Lung (tissue), 12 donors: ENCODE measurements around the gene MRRF. TPM values are rescaled to one million over a fixed set of nuclear protein-coding genes. Genes with fewer than 3 reads are reported as not detected.

Source experiments
- ATAC-seq: fragments of 200-7000 bp; cut with Tn5 transposase; one replicate; pipeline ENCODE4 v1.9.1; 2020; ENCODE audit warnings: moderate number of reproducible peaks; ENCODE audit not compliant: insufficient read depth, low FRiP score
- DNase-seq, 3 donors: peaks; one replicate each; pipeline ENCODE4 v3.0.0-alpha.2; 2013 to 2017
- H3K27ac ChIP-seq, 2 donors: one replicate each; pipeline ENCODE4 v1.5.1; 2013; ENCODE audit warnings: mild to moderate bottlenecking in 2 of 2, moderate library complexity in 2 of 2, control low read depth in 1 of 2, inconsistent platforms in 1 of 2, low read depth in 1 of 2, low read length in 1 of 2
- H3K27me3 ChIP-seq, 3 donors: one replicate each; pipeline ENCODE4 v1.5.1; 2013; ENCODE audit warnings: low read length in 2 of 3; ENCODE audit not compliant: control insufficient read depth in 3 of 3, insufficient read depth in 3 of 3
- H3K36me3 ChIP-seq, 4 donors: one replicate each; pipeline ENCODE4 v1.5.1; 2013; ENCODE audit warnings: low read length in 4 of 4, mild to moderate bottlenecking in 1 of 4, moderate library complexity in 1 of 4; ENCODE audit not compliant: control insufficient read depth in 4 of 4, insufficient read depth in 4 of 4
- H3K4me1 ChIP-seq, 5 donors: one replicate each; pipeline ENCODE4 v1.5.1; 2013; ENCODE audit warnings: low read length in 5 of 5, mild to moderate bottlenecking in 2 of 5, moderate library complexity in 1 of 5; ENCODE audit not compliant: control insufficient read depth in 5 of 5, insufficient read depth in 5 of 5
- H3K4me3 ChIP-seq: one replicate; pipeline ENCODE4 v1.5.1; 2013; ENCODE audit warnings: mild to moderate bottlenecking, control low read depth, moderate library complexity
- H3K9ac ChIP-seq, 2 donors: one replicate each; pipeline ENCODE4 v1.5.1; 2013; ENCODE audit warnings: low read length in 2 of 2, control low read depth in 1 of 2; ENCODE audit not compliant: insufficient read depth in 1 of 2
- H3K9me3 ChIP-seq, 4 donors: one replicate each; pipeline ENCODE4 v1.5.1; 2013; ENCODE audit warnings: low read length in 3 of 4, mild to moderate bottlenecking in 1 of 4, moderate library complexity in 1 of 4; ENCODE audit not compliant: control insufficient read depth in 4 of 4, insufficient read depth in 3 of 4
- CTCF ChIP-seq: IDR thresholded peaks from 2 replicates; pipeline ENCODE4 v1.5.1; 2012; ENCODE audit warnings: mild to moderate bottlenecking; ENCODE audit errors: control extremely low read depth, extremely low read depth
- WGBS, 2 donors: extraction: QIAGEN DNeasy Blood & Tissue Kit; methylation state at CpG; one replicate each; pipeline ENCODE4 v1.1.7; 2013; 5-methylcytosine and 5-hydroxymethylcytosine counted together
- polyA plus RNA-seq, 2 donors: library from polyadenylated mRNA; stranded (reverse); fragments of 200-250 nt; gene quantifications; one replicate each; pipeline ENCODE4 v1.2.1, GENCODE V29; 2013
- total RNA-seq, 2 donors: library from RNA; depleted of rRNA in 1 of 2; stranded (reverse); fragments of >200 nt in 1 of 2; gene quantifications; one replicate each; pipeline ENCODE4 v1.2.1, GENCODE V29; 2014 to 2021
- donor health status: control.
- donor health status: control.
- donor health status: Bipolar disorder and iron deficiency.
- donor health status: healthy.
- donor health status: DM: yes; HTN: yes; CAD: no.

The MRRF gene
- total and polyA plus RNA-seq, 4 donors = 22.3 to 43.9 (median 31.1) TPM

- DNase-seq (no peak), ATAC-seq (no peak)
- Histone ChIP-seq H3K27ac (no peak overlapping the region), H3K4me3 (no peak overlapping the region), H3K4me1 (peaks cover 0 to 17% (median 2%) of the 10 kb centered on the region in 5 donors), H3K36me3 (peaks cover 11 to 45% (median 26%) of the 10 kb centered on the region in 4 donors), H3K27me3 (no peaks in the 10 kb centered on the region), H3K9ac (no peak overlapping the region), H3K9me3 (no peaks in the 10 kb centered on the region)
- no peak for TF ChIP-seq CTCF
- 93 to 94% methylated on average over 5 of the region's 5 CpGs for WGBS, 2 donors
These were observed 8.5 kb upstream of the MRRF start for GRCh38 chr9:122256206-122256605.

DNA sequence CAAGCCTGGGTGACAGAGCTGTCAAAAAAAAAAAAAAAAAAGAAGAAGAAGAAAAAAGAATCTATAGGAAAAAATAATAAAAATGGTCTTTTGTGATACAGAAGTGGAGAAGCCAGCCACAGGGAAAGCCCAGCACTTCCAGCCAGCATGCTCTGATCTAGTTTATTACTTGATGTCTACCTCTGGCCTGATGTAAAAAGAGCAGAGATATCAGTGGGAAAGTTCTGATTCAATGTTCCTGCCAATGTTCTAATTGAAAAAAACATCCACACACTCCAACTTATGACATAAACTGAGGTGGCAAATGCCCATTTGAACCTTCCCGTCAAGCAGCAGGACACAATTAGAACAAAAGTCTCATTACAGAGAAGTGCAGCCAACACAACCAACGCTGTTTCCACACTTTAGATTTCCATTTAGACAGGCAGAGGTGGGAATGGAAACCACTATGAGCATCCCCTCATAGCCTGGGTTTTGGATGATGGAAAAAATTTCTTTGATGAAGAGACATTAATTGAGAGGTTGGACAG, 5.7 kb upstream of the MRRF start:
- DNase-seq (no peak), ATAC-seq (no peak)
- Histone ChIP-seq H3K27me3 (no peaks in the 10 kb centered on the region), H3K36me3 (peaks cover 7 to 34% (median 16%) of the 10 kb centered on the region in 4 donors), H3K4me1 (peaks cover 0 to 23% (median 16%) of the 10 kb centered on the region in 5 donors), H3K9me3 (no peaks in the 10 kb centered on the region), H3K9ac (no peak overlapping the region), H3K27ac (no peak overlapping the region), H3K4me3 (no peak overlapping the region)
- 82 to 92% methylated on average over 2 of the region's 2 CpGs for WGBS, 2 donors
- no peak for TF ChIP-seq CTCF

DNA sequence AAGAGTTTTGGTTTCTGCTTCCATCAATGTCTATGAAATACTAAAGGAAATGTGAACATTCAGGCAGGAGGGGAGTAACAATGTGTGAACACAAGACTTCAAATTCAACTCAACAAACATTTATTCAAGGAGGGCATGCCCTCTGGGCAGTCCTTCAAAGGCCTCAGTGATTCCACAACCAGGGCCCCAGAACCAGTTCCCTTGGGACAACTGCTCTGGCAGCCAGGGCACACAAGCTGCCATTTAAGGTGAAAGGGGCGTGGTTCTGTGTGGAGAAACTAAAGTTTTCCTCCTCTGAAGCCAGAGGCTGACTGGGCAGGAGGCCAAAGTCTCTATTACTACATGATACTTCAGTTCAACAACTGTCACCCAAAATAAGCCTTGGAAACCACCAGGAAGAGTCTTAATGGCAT, 3.2 kb upstream of the MRRF start:
- Histone ChIP-seq H3K36me3 (peaks cover 5 to 25% (median 14%) of the 10 kb centered on the region in 4 donors), H3K4me1 (peaks cover 0 to 31% (median 21%) of the 10 kb centered on the region in 5 donors), H3K9me3 (no peaks in the 10 kb centered on the region), H3K9ac (no peak overlapping the region), H3K27me3 (no peaks in the 10 kb centered on the region), H3K27ac (no peak overlapping the region), H3K4me3 (no peak overlapping the region)
- WGBS, 2 donors = 45 to 50% methylated on average over 1 of the region's 1 CpG
- DNase-seq (peak; percentile 66 to 80 (median 74)), ATAC-seq (no peak)
- TF ChIP-seq CTCF = no peak

GRCh38 chr9:122262073-122262472, 2.6 kb upstream of the MRRF start:
- Histone ChIP-seq H3K4me1 (peaks cover 0 to 31% (median 21%) of the 10 kb centered on the region in 5 donors), H3K9ac (no peak overlapping the region), H3K27ac (no peak overlapping the region), H3K4me3 (no peak overlapping the region), H3K9me3 (no peaks in the 10 kb centered on the region), H3K27me3 (no peaks in the 10 kb centered on the region), H3K36me3 (peaks cover 5 to 22% (median 14%) of the 10 kb centered on the region in 4 donors)
- ATAC-seq (no peak), DNase-seq (no peak)
- 84 to 94% methylated on average over 1 of the region's 1 CpG for WGBS, 2 donors
- no peak for TF ChIP-seq CTCF
